GM23248 (cell line): ENCODE data around the gene RNF11. TPM values are rescaled to one million over a fixed set of nuclear protein-coding genes. Genes with fewer than 3 reads are reported as not detected.

ENCODE experiments used
- DNase-seq: peaks from one replicate; pipeline ENCODE4 v3.0.0-alpha.2; 2015
- H2AFZ ChIP-seq: fragments of 200-600 bp; sonication (generic); 2 replicates; pipeline ENCODE4 v1.6.1; 2016; ENCODE audit warnings: antibody characterized with exemption
- H3F3A ChIP-seq: fragments of 200-600 bp; sonication (generic); 2 replicates; pipeline ENCODE4 v1.6.1; 2016; ENCODE audit warnings: mild to moderate bottlenecking, antibody characterized with exemption, mixed run types; ENCODE audit not compliant: insufficient read depth
- H3K27ac ChIP-seq: fragments of 200-600 bp; sonication (generic); 2 replicates; pipeline ENCODE4 v1.5.1; 2016; ENCODE audit warnings: mild to moderate bottlenecking
- H3K27me3 ChIP-seq: fragments of 200-600 bp; sonication (generic); replicated peaks from 2 replicates; pipeline ENCODE4 v1.6.1; 2016; ENCODE audit warnings: mild to moderate bottlenecking; ENCODE audit not compliant: insufficient read depth
- H3K36me3 ChIP-seq: fragments of 200-600 bp; sonication (generic); 2 replicates; pipeline ENCODE4 v1.6.1; 2016; ENCODE audit warnings: low read depth, mild to moderate bottlenecking
- H3K4me1 ChIP-seq: fragments of 200-600 bp; sonication (generic); 2 replicates; pipeline ENCODE4 v1.6.1; 2016; ENCODE audit warnings: mild to moderate bottlenecking; ENCODE audit not compliant: insufficient read depth
- H3K4me2 ChIP-seq: fragments of 200-600 bp; sonication (generic); one replicate; pipeline ENCODE4 v1.6.1; 2016; ENCODE audit warnings: mild to moderate bottlenecking; ENCODE audit not compliant: unreplicated experiment
- H3K4me3 ChIP-seq: fragments of 200-600 bp; sonication (generic); 2 replicates; pipeline ENCODE4 v1.5.1; 2016; ENCODE audit warnings: mild to moderate bottlenecking
- H3K79me2 ChIP-seq: fragments of 200-600 bp; sonication (generic); 2 replicates; pipeline ENCODE4 v1.6.1; 2016; ENCODE audit warnings: mild to moderate bottlenecking; ENCODE audit not compliant: insufficient read depth
- H3K9ac ChIP-seq: fragments of 200-600 bp; sonication (generic); 2 replicates; pipeline ENCODE4 v1.6.1; 2016; ENCODE audit warnings: mild to moderate bottlenecking
- H3K9me2 ChIP-seq: fragments of 200-600 bp; sonication (generic); 2 replicates; pipeline ENCODE4 v1.6.1; 2016; ENCODE audit warnings: mixed run types, mild to moderate bottlenecking, moderate library complexity; ENCODE audit not compliant: insufficient read depth
- H3K9me3 ChIP-seq: fragments of 200-600 bp; sonication (generic); one replicate; pipeline ENCODE4 v1.6.1; 2017; ENCODE audit warnings: low read depth
- H4K20me1 ChIP-seq: fragments of 200-600 bp; sonication (generic); 2 replicates; pipeline ENCODE4 v1.6.0; 2016; ENCODE audit not compliant: insufficient read depth
- EZH2 ChIP-seq: fragments of 200-600 bp; sonication (generic); IDR thresholded peaks from 2 replicates; pipeline ENCODE4 v1.6.1; 2018; ENCODE audit warnings: antibody characterized with exemption, mild to moderate bottlenecking; ENCODE audit not compliant: insufficient read depth, poor library complexity, severe bottlenecking
- EZH2phosphoT487 ChIP-seq: fragments of 200-600 bp; sonication (generic); IDR thresholded peaks from 2 replicates; pipeline ENCODE4 v1.6.1; 2018; ENCODE audit warnings: antibody characterized with exemption, moderate library complexity, mild to moderate bottlenecking, low read depth; ENCODE audit not compliant: insufficient read depth
- WGBS, 2 experiments: methylation state at CpG; one replicate each; pipeline ENCODE4 v1.1.6; 2015 to 2017; ENCODE audit warnings: low lambda C conversion rate in 2 of 2, low coverage in 1 of 2; ENCODE audit errors: missing lambda C conversion rate in 2 of 2; 5-methylcytosine and 5-hydroxymethylcytosine counted together
- in situ Hi-C: fragments of 300-500 bp; cut with MboI; formaldehyde crosslinking; loops from 2 replicates; pipeline ENCODE4 v1.15.0; 2020
- polyA plus RNA-seq: library from polyadenylated mRNA; unstranded; fragments of >200 nt; fragmentation: Nextera tagmentation; extraction: Ambion mirVana; gene quantifications from 2 replicates; pipeline ENCODE4 v1.2.1, GENCODE V29; 2016
- total RNA-seq: library from RNA; depleted of rRNA; stranded (reverse); fragments of >200 nt; shearing (Covaris generic); gene quantifications from 2 replicates; pipeline ENCODE4 v1.2.3, GENCODE V29; 2014

RNF11 gene
- total and polyA plus RNA-seq, 2 experiments from 2014 or later = 94.1 to 128 TPM

GRCh38 chr1:51266181-51266580, 30.1 kb downstream of the RNF11 start:
- no peak overlapping the region for H2AFZ ChIP-seq
- H3K27me3 ChIP-seq = no peaks in the 10 kb centered on the region
- in situ Hi-C loops = no loop called here
- peak overlapping the region; percentile 48 for H3K4me2 ChIP-seq
- DNase-seq = no peak
- no peaks in the 10 kb centered on the region for H3K9me3 ChIP-seq
- peaks cover 77% of the 10 kb centered on the region for H3K4me1 ChIP-seq
- no peak overlapping the region for H3K4me3 ChIP-seq
- WGBS, 2 experiments = 95 to 97% methylated on average over 2 of the region's 2 CpGs
- H3K79me2 ChIP-seq = peaks cover 90% of the 10 kb centered on the region
- TF ChIP-seq EZH2phosphoT487 (no peak), EZH2 (no peak)
- H3K9ac ChIP-seq = no peak overlapping the region
- H4K20me1 ChIP-seq = no peaks in the 10 kb centered on the region; the same call in 1 of the 2 replicates
- H3F3A ChIP-seq = peaks cover 42% of the 10 kb centered on the region
- H3K36me3 ChIP-seq = peaks cover 2% of the 10 kb centered on the region
- H3K9me2 ChIP-seq = no peaks in the 10 kb centered on the region
- no peak overlapping the region for H3K27ac ChIP-seq

DNA sequence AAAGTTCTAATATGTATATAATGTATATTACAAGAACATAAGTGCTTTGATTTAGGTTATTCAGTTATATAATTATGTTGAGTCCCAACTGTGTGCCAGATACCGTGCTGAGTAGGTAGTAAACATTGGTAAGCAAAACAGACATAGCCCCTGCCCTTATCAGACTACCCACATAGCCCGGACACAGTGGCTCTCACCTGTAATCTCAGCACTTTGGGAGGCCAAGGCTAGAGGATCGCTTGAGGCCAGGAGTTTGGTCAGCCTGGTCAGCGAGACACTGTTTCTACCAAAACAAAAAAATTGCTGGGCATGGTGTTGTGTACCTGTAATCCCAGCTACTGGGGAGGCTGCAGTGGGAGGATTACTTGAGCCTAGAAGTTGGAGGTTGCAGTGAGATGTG, 30.7 kb downstream of the RNF11 start:
- WGBS, 2 experiments = 98% methylated on average over 4 of the region's 4 CpGs
- in situ Hi-C loops = no loop called here
- Histone ChIP-seq H3K9me3 (no peaks in the 10 kb centered on the region), H3K27me3 (no peaks in the 10 kb centered on the region), H4K20me1 (no peaks in the 10 kb centered on the region; the same call in 1 of the 2 replicates), H3K9ac (no peak overlapping the region), H3K4me1 (peaks cover 72% of the 10 kb centered on the region), H3K27ac (no peak overlapping the region), H2AFZ (no peak overlapping the region), H3K36me3 (peaks cover 8% of the 10 kb centered on the region), H3K79me2 (peaks cover 91% of the 10 kb centered on the region), H3K4me3 (no peak overlapping the region), H3K4me2 (no peak overlapping the region), H3K9me2 (no peaks in the 10 kb centered on the region), H3F3A (peaks cover 37% of the 10 kb centered on the region)
- no peak for TF ChIP-seq EZH2
- no peak for TF ChIP-seq EZH2phosphoT487
- no peak for DNase-seq

DNA sequence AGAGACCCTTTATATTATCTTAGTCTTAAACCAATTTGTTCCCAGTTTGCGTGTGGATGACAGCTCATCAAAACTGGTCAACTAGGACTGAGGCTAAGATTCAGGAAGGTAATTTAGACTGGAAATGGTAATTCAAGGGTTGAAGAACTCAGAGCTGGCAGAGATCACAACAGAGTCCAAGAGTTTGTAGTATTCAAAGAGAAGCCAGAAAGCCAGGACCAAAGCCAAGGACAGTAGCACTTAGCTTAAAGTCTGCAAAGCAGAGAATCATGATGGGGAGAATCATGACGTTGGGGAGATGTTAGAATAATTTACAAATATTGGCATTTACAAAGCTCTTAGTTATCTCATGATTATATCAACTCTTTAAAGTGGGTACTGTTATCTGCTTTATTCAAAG, 32.6 kb downstream of the RNF11 start:
- peaks cover 12% of the 10 kb centered on the region for H3K36me3 ChIP-seq
- H3K4me2 ChIP-seq = peak overlapping the region; percentile 57
- TF ChIP-seq EZH2 = no peak
- TF ChIP-seq EZH2phosphoT487 = no peak
- H2AFZ ChIP-seq = no peak overlapping the region
- no peak overlapping the region for H3K9ac ChIP-seq
- no peaks in the 10 kb centered on the region for H3K9me3 ChIP-seq
- no peaks in the 10 kb centered on the region for H4K20me1 ChIP-seq
- H3K27ac ChIP-seq = peak overlapping the region; percentile 38
- no peaks in the 10 kb centered on the region for H3K27me3 ChIP-seq
- peak overlapping the region; percentile 15; the same call in 1 of the 2 replicates for H3K4me3 ChIP-seq
- H3K9me2 ChIP-seq = no peaks in the 10 kb centered on the region
- H3K79me2 ChIP-seq = peaks cover 84% of the 10 kb centered on the region
- peak; percentile 57 for DNase-seq
- H3F3A ChIP-seq = peaks cover 31% of the 10 kb centered on the region
- peaks cover 57% of the 10 kb centered on the region for H3K4me1 ChIP-seq
- WGBS, 2 experiments = 56 to 57% methylated on average over 2 of the region's 2 CpGs
- in situ Hi-C loops = no loop called here

GRCh38 chr1:51270751-51271150, 34.7 kb downstream of the RNF11 start:
- Histone ChIP-seq H3K9ac (no peak overlapping the region), H3K36me3 (peaks cover 12% of the 10 kb centered on the region), H3K9me3 (no peaks in the 10 kb centered on the region), H3K9me2 (no peaks in the 10 kb centered on the region), H3K4me1 (peaks cover 38% of the 10 kb centered on the region), H3K79me2 (peaks cover 76% of the 10 kb centered on the region), H3K27me3 (no peaks in the 10 kb centered on the region), H3K4me3 (no peak overlapping the region), H3F3A (peaks cover 18% of the 10 kb centered on the region), H3K4me2 (no peak overlapping the region), H3K27ac (no peak overlapping the region), H4K20me1 (no peaks in the 10 kb centered on the region), H2AFZ (no peak overlapping the region)
- DNase-seq = peak; percentile 50
- in situ Hi-C loops = no loop called here
- no peak for TF ChIP-seq EZH2
- no peak for TF ChIP-seq EZH2phosphoT487

- Histone ChIP-seq H3K9me2 (no peaks in the 10 kb centered on the region), H3K27me3 (no peaks in the 10 kb centered on the region), H4K20me1 (no peaks in the 10 kb centered on the region), H3K4me2 (no peak overlapping the region), H3K27ac (no peak overlapping the region), H3K36me3 (peaks cover 12% of the 10 kb centered on the region), H3F3A (peaks cover 15% of the 10 kb centered on the region), H3K9ac (no peak overlapping the region), H3K4me1 (peaks cover 20% of the 10 kb centered on the region), H3K9me3 (no peaks in the 10 kb centered on the region), H3K4me3 (no peak overlapping the region), H2AFZ (no peak overlapping the region), H3K79me2 (peaks cover 68% of the 10 kb centered on the region)
- no peak for DNase-seq
- in situ Hi-C loops = no loop called here
- TF ChIP-seq EZH2phosphoT487 (no peak), EZH2 (no peak)
Observed at GRCh38 chr1:51272916-51273315, 36.8 kb downstream of the RNF11 start.
